Panc1 (cell line): ENCODE results near the gene ITPRID2. TPM values are rescaled to one million over a fixed set of nuclear protein-coding genes. Genes with fewer than 3 reads are reported as not detected.

ENCODE experiments used
- ATAC-seq: fragments of 200-7000 bp; cut with Tn5 transposase; 2 replicates; pipeline ENCODE4 v1.9.1; 2020; ENCODE audit warnings: mild to moderate bottlenecking, moderate library complexity
- BruUV-seq: library from RNA; stranded (reverse); fragments of 400-500 nt; replicated peaks from 2 replicates; lab custom pipeline; 2021; lab: Mats Ljungman, UMichigan
- CTCF ChIA-PET: fragments of 300-600 bp; sonication (Branson Sonifier 250); formaldehyde crosslinking; loops from one replicate; lab custom pipeline; 2022; ENCODE audit warnings: antibody characterized with exemption; lab: Charles Lee
- POLR2A ChIA-PET: fragments of 300-600 bp; sonication (Branson Sonifier 250); formaldehyde crosslinking; loops from one replicate; lab custom pipeline; 2022; ENCODE audit warnings: antibody characterized with exemption; lab: Charles Lee
- DNase-seq: peaks from one replicate; pipeline ENCODE4 v3.0.0-alpha.2; 2010; ENCODE audit warnings: low read depth, low spot score
- H3K27ac ChIP-seq: 2 replicates; pipeline ENCODE4 v1.5.1; 2011; ENCODE audit warnings: mild to moderate bottlenecking, low read length, inconsistent platforms
- H3K27me3 ChIP-seq: fragments of 200-500 bp; sonication (Bioruptor generic); 2 replicates; pipeline ENCODE4 v1.6.0; 2014; ENCODE audit warnings: low read length, inconsistent platforms; ENCODE audit not compliant: control insufficient read depth, insufficient read depth
- H3K36me3 ChIP-seq: fragments of 200-500 bp; sonication (Bioruptor generic); 2 replicates; pipeline ENCODE4 v1.5.1; 2014; ENCODE audit warnings: inconsistent platforms, mild to moderate bottlenecking, low read length, moderate library complexity; ENCODE audit not compliant: control insufficient read depth, insufficient read depth
- H3K4me1 ChIP-seq: 2 replicates; pipeline ENCODE4 v1.5.1; 2011; ENCODE audit warnings: inconsistent platforms, mild to moderate bottlenecking, low read length, moderate library complexity; ENCODE audit not compliant: control insufficient read depth, insufficient read depth
- H3K4me3 ChIP-seq, 2 experiments: 2 replicates each; pipeline ENCODE4 v1.5.1; 2011 to 2012; ENCODE audit warnings: low read depth in 2 of 2, low read length in 2 of 2, mild to moderate bottlenecking in 2 of 2, inconsistent platforms in 1 of 2, moderate library complexity in 1 of 2
- H3K9me3 ChIP-seq: fragments of 200-500 bp; sonication (Bioruptor generic); 2 replicates; pipeline ENCODE4 v1.5.1; 2014; ENCODE audit warnings: low read depth, mild to moderate bottlenecking, inconsistent platforms, low read length, moderate library complexity; ENCODE audit not compliant: control insufficient read depth, insufficient read depth
- POLR2AphosphoS5 ChIP-seq: IDR thresholded peaks from 2 replicates; pipeline ENCODE4 v1.6.1; 2012; ENCODE audit warnings: mild to moderate bottlenecking, low read depth, low read length, moderate library complexity
- REST ChIP-seq, 2 experiments: IDR thresholded peaks; 2 replicates each; pipeline ENCODE4 v1.6.1; 2011 to 2012; ENCODE audit warnings: low read depth in 2 of 2, control low read depth in 1 of 2, low read length in 1 of 2, mild to moderate bottlenecking in 1 of 2, moderate library complexity in 1 of 2; ENCODE audit not compliant: insufficient read depth in 1 of 2
- SIN3A ChIP-seq: IDR thresholded peaks from 2 replicates; pipeline ENCODE4 v1.6.1; 2012; ENCODE audit warnings: low read depth, mild to moderate bottlenecking, low read length, moderate library complexity, borderline replicate concordance; ENCODE audit not compliant: insufficient read depth
- TCF7L2 ChIP-seq: IDR thresholded peaks from 2 replicates; pipeline ENCODE4 v1.6.1; 2011; ENCODE audit warnings: mild to moderate bottlenecking, low read depth, low read length, inconsistent platforms
- in situ Hi-C: cut with HindIII; loops from 2 replicates; pipeline ENCODE4 v1.10.0; 2016; ENCODE audit warnings: low sequenced_read_pairs, low pct_unique_long_range_greater_than_20kb
- intact Hi-C: fragments of 100-400 bp; cut with micrococcal nuclease; formaldehyde crosslinking; loops from one replicate; pipeline ENCODE4 v1.10.0; 2022; ENCODE audit not compliant: unreplicated experiment
- total RNA-seq: library from RNA; stranded (reverse); gene quantifications from one replicate; pipeline ENCODE4 v1.2.1, GENCODE V29; 2021; ENCODE audit not compliant: unreplicated experiment
- TF ChIP-seq, protein P1 (sequence below): fragments of 450-650 bp; IDR thresholded peaks from 2 replicates; pipeline ENCODE4 v1.5.1; 2017; ENCODE audit warnings: mild to moderate bottlenecking

Gene ITPRID2
- total RNA-seq, 1 experiment from 2014 or later: 261 TPM

GRCh38 chr2:181879295-181879694 lies 12.2 kb upstream of the ITPRID2 start:
- no peaks in the 10 kb centered on the region for H3K9me3 ChIP-seq
- no peaks in the 10 kb centered on the region for H3K4me1 ChIP-seq
- no TSS peak for BruUV-seq
- ChIA-PET CTCF (no interaction called here), POLR2A (no interaction called here)
- H3K27ac ChIP-seq: 0 out of 2 replicates have a peak overlapping the region, but pooled peaks have one; percentile 25
- H3K4me3 ChIP-seq: no peak overlapping the region
- no peak for ATAC-seq
- in situ Hi-C loops: no loop called here
- H3K27me3 ChIP-seq: no peaks in the 10 kb centered on the region
- no peaks in the 10 kb centered on the region for H3K36me3 ChIP-seq
- intact Hi-C loops: no loop called here
- no peak for DNase-seq
- TF ChIP-seq SIN3A (no peak), REST (IDR thresholded peaks at IDR 0.05; ENCODE audit: insufficient read depth in 1 of 2, low read depth in 2 of 2, low read length in 1 of 2) (no peak), TCF7L2 (no peak), POLR2AphosphoS5 (no peak)
- TF ChIP-seq, protein P1, sequence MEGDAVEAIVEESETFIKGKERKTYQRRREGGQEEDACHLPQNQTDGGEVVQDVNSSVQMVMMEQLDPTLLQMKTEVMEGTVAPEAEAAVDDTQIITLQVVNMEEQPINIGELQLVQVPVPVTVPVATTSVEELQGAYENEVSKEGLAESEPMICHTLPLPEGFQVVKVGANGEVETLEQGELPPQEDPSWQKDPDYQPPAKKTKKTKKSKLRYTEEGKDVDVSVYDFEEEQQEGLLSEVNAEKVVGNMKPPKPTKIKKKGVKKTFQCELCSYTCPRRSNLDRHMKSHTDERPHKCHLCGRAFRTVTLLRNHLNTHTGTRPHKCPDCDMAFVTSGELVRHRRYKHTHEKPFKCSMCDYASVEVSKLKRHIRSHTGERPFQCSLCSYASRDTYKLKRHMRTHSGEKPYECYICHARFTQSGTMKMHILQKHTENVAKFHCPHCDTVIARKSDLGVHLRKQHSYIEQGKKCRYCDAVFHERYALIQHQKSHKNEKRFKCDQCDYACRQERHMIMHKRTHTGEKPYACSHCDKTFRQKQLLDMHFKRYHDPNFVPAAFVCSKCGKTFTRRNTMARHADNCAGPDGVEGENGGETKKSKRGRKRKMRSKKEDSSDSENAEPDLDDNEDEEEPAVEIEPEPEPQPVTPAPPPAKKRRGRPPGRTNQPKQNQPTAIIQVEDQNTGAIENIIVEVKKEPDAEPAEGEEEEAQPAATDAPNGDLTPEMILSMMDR: no peak

DNA sequence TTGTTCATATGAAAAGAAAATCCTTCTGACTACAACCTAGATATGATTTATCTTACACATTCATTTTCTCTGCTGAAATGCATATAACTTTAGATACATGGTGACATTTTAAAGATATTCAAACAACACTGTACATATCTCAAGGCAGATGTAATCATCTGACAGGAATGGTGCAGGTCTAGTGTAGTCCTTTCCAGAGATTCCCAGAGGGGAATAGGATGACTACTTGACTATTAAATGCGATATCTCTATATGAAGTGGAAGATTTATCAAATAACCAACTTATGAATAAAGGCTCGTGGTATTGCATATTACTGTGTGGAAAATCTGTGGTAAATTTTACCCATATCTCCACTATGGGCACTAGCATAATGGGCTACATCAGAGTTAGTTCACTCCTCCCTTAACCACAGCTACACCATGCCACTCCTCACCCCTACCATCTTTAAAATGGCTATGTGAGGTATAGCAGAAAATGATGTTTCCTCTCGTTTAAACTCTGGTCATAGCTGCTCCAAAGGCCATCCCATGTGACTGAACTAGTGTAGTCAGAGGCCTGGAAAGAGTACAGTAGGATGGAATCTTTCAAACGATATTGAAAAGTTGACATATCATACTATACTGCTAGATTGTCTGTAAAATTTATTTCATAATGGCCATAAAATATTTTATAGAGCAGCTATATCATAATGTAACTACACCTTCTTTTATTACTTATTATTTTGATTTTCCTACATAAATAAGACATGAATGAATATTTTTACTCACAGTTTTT lies 9.1 kb upstream of the ITPRID2 start:
- no TSS peak for BruUV-seq
- ATAC-seq (no peak), DNase-seq (no peak)
- intact Hi-C loops: no loop called here
- Histone ChIP-seq H3K4me3 (no peak overlapping the region), H3K27me3 (no peaks in the 10 kb centered on the region), H3K9me3 (no peaks in the 10 kb centered on the region), H3K27ac (no peak overlapping the region; the same call in 1 of the 2 replicates), H3K4me1 (peaks cover 7% of the 10 kb centered on the region; the same call in 1 of the 2 replicates), H3K36me3 (no peaks in the 10 kb centered on the region)
- POLR2A ChIA-PET: no interaction called here
- CTCF ChIA-PET: no interaction called here
- TF ChIP-seq, protein P1: no peak
- TF ChIP-seq POLR2AphosphoS5 (no peak), TCF7L2 (no peak), REST (IDR thresholded peaks at IDR 0.05; ENCODE audit: insufficient read depth in 1 of 2, low read depth in 2 of 2, low read length in 1 of 2) (no peak)
- in situ Hi-C loops: no loop called here
